ENCODE results near the gene ENDOV.

ENDOV gene

GRCh38 chr17:80432961-80433550 is 18.1 kb downstream of the ENDOV start:
- DNase-seq (ENCODE audit: low read depth, low spot score): no peak
- H3K4me3 ChIP-seq (ENCODE audit: low read depth, low read length): no peak overlapping the region
- POLR2A ChIA-PET: interaction anchor here (1.3 kb wide), 1 partner anchor 21 kb away, joined by 4 read pairs; no protein-coding TSS in a partner anchor
- CTCF ChIA-PET: interaction anchor here (1.0 kb wide), 1 partner anchor 552 kb away, joined by 3 read pairs; no protein-coding TSS in a partner anchor
- TF ChIP-seq, protein P1, sequence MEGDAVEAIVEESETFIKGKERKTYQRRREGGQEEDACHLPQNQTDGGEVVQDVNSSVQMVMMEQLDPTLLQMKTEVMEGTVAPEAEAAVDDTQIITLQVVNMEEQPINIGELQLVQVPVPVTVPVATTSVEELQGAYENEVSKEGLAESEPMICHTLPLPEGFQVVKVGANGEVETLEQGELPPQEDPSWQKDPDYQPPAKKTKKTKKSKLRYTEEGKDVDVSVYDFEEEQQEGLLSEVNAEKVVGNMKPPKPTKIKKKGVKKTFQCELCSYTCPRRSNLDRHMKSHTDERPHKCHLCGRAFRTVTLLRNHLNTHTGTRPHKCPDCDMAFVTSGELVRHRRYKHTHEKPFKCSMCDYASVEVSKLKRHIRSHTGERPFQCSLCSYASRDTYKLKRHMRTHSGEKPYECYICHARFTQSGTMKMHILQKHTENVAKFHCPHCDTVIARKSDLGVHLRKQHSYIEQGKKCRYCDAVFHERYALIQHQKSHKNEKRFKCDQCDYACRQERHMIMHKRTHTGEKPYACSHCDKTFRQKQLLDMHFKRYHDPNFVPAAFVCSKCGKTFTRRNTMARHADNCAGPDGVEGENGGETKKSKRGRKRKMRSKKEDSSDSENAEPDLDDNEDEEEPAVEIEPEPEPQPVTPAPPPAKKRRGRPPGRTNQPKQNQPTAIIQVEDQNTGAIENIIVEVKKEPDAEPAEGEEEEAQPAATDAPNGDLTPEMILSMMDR (IDR thresholded peaks at IDR 0.05; ENCODE audit: insufficient read depth, low read length, missing control alignments): no peak

DNA sequence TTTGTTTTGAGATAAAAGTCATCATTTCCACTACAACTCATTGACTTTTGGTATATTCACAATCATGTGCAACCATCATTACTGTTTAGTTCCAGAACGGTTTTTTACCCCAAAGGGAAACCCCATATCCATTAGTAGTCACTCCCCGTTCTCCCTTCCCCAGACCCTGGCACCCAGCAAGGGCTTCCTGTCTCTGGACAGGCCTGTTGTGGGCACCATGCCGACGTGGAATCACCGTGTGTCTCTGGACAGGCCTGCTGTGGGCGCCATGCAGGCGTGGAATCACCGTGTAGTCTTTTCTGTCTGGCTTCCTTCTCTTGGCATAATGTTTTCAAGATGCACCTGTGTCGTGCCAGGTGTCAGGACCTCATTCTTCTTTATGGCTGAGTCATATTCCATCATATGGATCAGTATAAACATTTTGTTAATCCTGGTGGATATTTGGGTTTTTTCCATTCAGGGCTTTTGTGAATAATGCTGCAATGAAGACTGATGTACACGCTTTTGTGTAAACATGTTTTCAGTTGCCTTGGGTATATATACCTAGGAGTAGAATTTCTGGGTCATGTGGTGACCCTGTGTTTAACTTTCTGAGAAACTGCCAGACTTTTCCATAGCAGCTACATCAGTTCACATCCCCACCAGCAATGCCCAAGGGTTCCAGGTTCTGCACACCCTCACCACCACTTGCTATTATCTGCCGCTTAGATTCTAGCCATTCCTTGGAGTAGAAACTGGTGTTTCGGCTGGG is 19.1 kb downstream of the ENDOV start:
- ChIA-PET CTCF (no interaction called here), POLR2A (no interaction called here)
- TF ChIP-seq, protein P1 (IDR thresholded peaks at IDR 0.05; ENCODE audit: insufficient read depth, low read length, missing control alignments): no peak
- DNase-seq (ENCODE audit: low read depth, low spot score): no peak
- H3K4me3 ChIP-seq (ENCODE audit: low read depth, low read length): no peak overlapping the region

- no peak overlapping the region for H3K4me3 ChIP-seq (ENCODE audit: low read depth, low read length)
- CTCF ChIA-PET: interaction anchor here (1.0 to 2.3 kb wide), 5 partner anchors 10 to 544 kb away, joined by 3 to 10 read pairs (median 4); no protein-coding TSS in a partner anchor
- DNase-seq (ENCODE audit: low read depth, low spot score): no peak
- TF ChIP-seq, protein P1 (IDR thresholded peaks at IDR 0.05; ENCODE audit: insufficient read depth, low read length, missing control alignments): no peak
- POLR2A ChIA-PET: no interaction called here
Measured at GRCh38 chr17:80437532-80437931, 22.6 kb downstream of the ENDOV start.

- CTCF ChIA-PET: interaction anchor here (1.6 kb wide), 1 partner anchor 11 kb away, joined by 8 read pairs; no protein-coding TSS in a partner anchor
- H3K4me3 ChIP-seq (ENCODE audit: low read depth, low read length): no peak overlapping the region
- TF ChIP-seq, protein P1 (IDR thresholded peaks at IDR 0.05; ENCODE audit: insufficient read depth, low read length, missing control alignments): no peak
- POLR2A ChIA-PET: no interaction called here
- no peak for DNase-seq (ENCODE audit: low read depth, low spot score)
Measured at GRCh38 chr17:80438806-80439205, 23.8 kb downstream of the ENDOV start.

GRCh38 chr17:80439499-80439898 is 24.5 kb downstream of the ENDOV start:
- no peak overlapping the region for H3K4me3 ChIP-seq (ENCODE audit: low read depth, low read length)
- POLR2A ChIA-PET: no interaction called here
- DNase-seq (ENCODE audit: low read depth, low spot score): no peak
- TF ChIP-seq, protein P1 (IDR thresholded peaks at IDR 0.05; ENCODE audit: insufficient read depth, low read length, missing control alignments): no peak
- CTCF ChIA-PET: interaction anchor here (1.6 kb wide), 1 partner anchor 12 kb away, joined by 8 read pairs; no protein-coding TSS in a partner anchor

DNA sequence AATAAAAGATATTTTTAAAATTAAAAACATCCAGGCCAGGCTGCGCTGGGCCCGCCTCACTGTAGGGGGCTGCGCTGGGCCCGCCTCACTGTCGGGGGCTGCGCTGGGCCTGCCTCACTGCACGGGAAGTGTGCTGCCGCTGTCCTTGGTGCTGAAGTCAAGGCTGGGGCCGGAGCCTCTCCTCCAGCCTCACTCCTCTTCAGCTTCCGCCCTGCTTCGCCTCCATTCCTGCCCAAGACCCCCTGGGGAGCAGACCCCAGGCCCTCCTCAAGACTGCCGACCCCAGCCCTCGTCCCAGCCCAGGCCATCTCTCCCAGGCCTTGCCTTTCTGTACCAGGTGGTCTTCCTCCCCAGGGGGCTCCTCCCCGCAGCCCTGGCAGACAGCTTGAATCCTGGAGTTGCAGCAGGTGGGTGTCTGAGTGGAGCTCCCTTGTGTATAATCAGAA is 26.2 kb downstream of the ENDOV start:
- CTCF ChIA-PET: interaction anchor here (1.0 to 1.2 kb wide), 3 partner anchors 14 to 135 kb away, joined by 4 to 7 read pairs (median 4); no protein-coding TSS in a partner anchor
- DNase-seq (ENCODE audit: low read depth, low spot score): no peak
- H3K4me3 ChIP-seq (ENCODE audit: low read depth, low read length): no peak overlapping the region
- POLR2A ChIA-PET: no interaction called here
- TF ChIP-seq, protein P1 (IDR thresholded peaks at IDR 0.05; ENCODE audit: insufficient read depth, low read length, missing control alignments): no peak

Data from AG04449 (cell line).